ENCODE measurements around the gene UVRAG. TPM values are rescaled to one million over a fixed set of nuclear protein-coding genes. Genes with fewer than 3 reads are reported as not detected.

Gene UVRAG
- total RNA-seq, 2 experiments from 2014 or later = 16.5 to 19.5 TPM

DNA sequence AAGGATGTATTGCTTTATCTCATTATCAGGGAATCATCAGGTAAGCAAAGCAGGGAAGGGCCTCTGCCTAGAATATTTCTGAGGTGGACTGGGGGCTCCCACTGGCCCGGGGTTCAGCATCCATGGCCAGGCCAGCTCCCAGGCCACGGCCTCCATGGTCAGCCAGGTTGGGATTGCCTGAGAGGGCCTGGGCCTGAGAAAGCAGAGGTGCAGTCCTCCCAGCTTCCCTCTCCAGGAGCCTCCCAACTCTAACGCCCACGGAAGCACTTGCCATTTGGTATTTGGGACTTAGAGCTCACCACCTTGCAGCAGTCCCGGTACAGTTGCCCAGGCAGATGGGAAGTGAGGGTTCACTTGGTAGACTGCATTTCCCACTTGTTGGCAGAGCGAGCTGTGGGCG lies 33.7 kb upstream of the UVRAG start:
- intact Hi-C loops (cut with DNase I, micrococcal nuclease) = no loop called here
- H3K27ac Mint-ChIP-seq = no peak overlapping the region
- ATAC-seq (ENCODE audit: poor library complexity) = no peak
- H3K9me3 Mint-ChIP-seq = no peaks in the 10 kb centered on the region
- POLR2A ChIA-PET = no interaction called here
- Histone ChIP-seq H3K36me3 (ENCODE audit: insufficient read depth, low read length) (no peaks in the 10 kb centered on the region), H3K27me3 (ENCODE audit: control insufficient read depth in 1 of 2, insufficient read depth in 2 of 2, low read length in 2 of 2) (no peaks in the 10 kb centered on the region), H3K9me3 (ENCODE audit: control insufficient read depth in 1 of 2, insufficient read depth in 1 of 2, low read length in 2 of 2) (no peaks in the 10 kb centered on the region), H3K4me1 (ENCODE audit: insufficient read depth, low read length) (peaks cover 11% of the 10 kb centered on the region), H3K4me3 (ENCODE audit: low read length) (no peak overlapping the region), H3K27ac (ENCODE audit: low read depth in 1 of 2, low read length in 2 of 2) (no peak overlapping the region)
- no peaks in the 10 kb centered on the region for H3K4me1 Mint-ChIP-seq (ENCODE audit: low read depth)
- TF ChIP-seq, protein P1, sequence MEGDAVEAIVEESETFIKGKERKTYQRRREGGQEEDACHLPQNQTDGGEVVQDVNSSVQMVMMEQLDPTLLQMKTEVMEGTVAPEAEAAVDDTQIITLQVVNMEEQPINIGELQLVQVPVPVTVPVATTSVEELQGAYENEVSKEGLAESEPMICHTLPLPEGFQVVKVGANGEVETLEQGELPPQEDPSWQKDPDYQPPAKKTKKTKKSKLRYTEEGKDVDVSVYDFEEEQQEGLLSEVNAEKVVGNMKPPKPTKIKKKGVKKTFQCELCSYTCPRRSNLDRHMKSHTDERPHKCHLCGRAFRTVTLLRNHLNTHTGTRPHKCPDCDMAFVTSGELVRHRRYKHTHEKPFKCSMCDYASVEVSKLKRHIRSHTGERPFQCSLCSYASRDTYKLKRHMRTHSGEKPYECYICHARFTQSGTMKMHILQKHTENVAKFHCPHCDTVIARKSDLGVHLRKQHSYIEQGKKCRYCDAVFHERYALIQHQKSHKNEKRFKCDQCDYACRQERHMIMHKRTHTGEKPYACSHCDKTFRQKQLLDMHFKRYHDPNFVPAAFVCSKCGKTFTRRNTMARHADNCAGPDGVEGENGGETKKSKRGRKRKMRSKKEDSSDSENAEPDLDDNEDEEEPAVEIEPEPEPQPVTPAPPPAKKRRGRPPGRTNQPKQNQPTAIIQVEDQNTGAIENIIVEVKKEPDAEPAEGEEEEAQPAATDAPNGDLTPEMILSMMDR (IDR thresholded peaks at IDR 0.05) = no peak
- CTCF ChIA-PET = no interaction called here
- DNase-seq = no peak
- no peaks in the 10 kb centered on the region for H3K36me3 Mint-ChIP-seq (ENCODE audit: low read depth)
- H3K4me3 Mint-ChIP-seq = no peak overlapping the region
- H3K27me3 Mint-ChIP-seq = no peaks in the 10 kb centered on the region

GRCh38 chr11:75781831-75782230 lies 33.2 kb upstream of the UVRAG start:
- no peaks in the 10 kb centered on the region for H3K9me3 ChIP-seq (ENCODE audit: control insufficient read depth in 1 of 2, insufficient read depth in 1 of 2, low read length in 2 of 2)
- H3K36me3 Mint-ChIP-seq (ENCODE audit: low read depth) = no peaks in the 10 kb centered on the region
- H3K4me3 ChIP-seq (ENCODE audit: low read length) = no peak overlapping the region
- H3K27me3 Mint-ChIP-seq = no peaks in the 10 kb centered on the region
- ATAC-seq (ENCODE audit: poor library complexity) (no peak), DNase-seq (no peak)
- ChIA-PET POLR2A (no interaction called here), CTCF (no interaction called here)
- no peaks in the 10 kb centered on the region for H3K9me3 Mint-ChIP-seq
- no peaks in the 10 kb centered on the region for H3K27me3 ChIP-seq (ENCODE audit: control insufficient read depth in 1 of 2, insufficient read depth in 2 of 2, low read length in 2 of 2)
- no peaks in the 10 kb centered on the region for H3K36me3 ChIP-seq (ENCODE audit: insufficient read depth, low read length)
- H3K27ac Mint-ChIP-seq = no peak overlapping the region
- no peaks in the 10 kb centered on the region for H3K4me1 Mint-ChIP-seq (ENCODE audit: low read depth)
- H3K4me1 ChIP-seq (ENCODE audit: insufficient read depth, low read length) = peaks cover 11% of the 10 kb centered on the region
- no peak overlapping the region for H3K4me3 Mint-ChIP-seq
- TF ChIP-seq, protein P1 (IDR thresholded peaks at IDR 0.05) = no peak
- no peak overlapping the region for H3K27ac ChIP-seq (ENCODE audit: low read depth in 1 of 2, low read length in 2 of 2)
- intact Hi-C loops (cut with DNase I, micrococcal nuclease) = no loop called here

- no peaks in the 10 kb centered on the region for H3K27me3 ChIP-seq (ENCODE audit: control insufficient read depth in 1 of 2, insufficient read depth in 2 of 2, low read length in 2 of 2)
- ChIA-PET POLR2A (no interaction called here), CTCF (no interaction called here)
- H3K27me3 Mint-ChIP-seq = no peaks in the 10 kb centered on the region
- H3K9me3 ChIP-seq (ENCODE audit: control insufficient read depth in 1 of 2, insufficient read depth in 1 of 2, low read length in 2 of 2) = no peaks in the 10 kb centered on the region
- H3K36me3 Mint-ChIP-seq (ENCODE audit: low read depth) = no peaks in the 10 kb centered on the region
- H3K27ac Mint-ChIP-seq = no peak overlapping the region
- H3K36me3 ChIP-seq (ENCODE audit: insufficient read depth, low read length) = no peaks in the 10 kb centered on the region
- DNase-seq = no peak
- no peaks in the 10 kb centered on the region for H3K9me3 Mint-ChIP-seq
- intact Hi-C loops (cut with DNase I, micrococcal nuclease) = no loop called here
- no peaks in the 10 kb centered on the region for H3K4me1 Mint-ChIP-seq (ENCODE audit: low read depth)
- TF ChIP-seq, protein P1 (IDR thresholded peaks at IDR 0.05) = no peak
- H3K4me3 Mint-ChIP-seq = no peak overlapping the region
- ATAC-seq (ENCODE audit: poor library complexity) = no peak
- peaks cover 3% of the 10 kb centered on the region for H3K4me1 ChIP-seq (ENCODE audit: insufficient read depth, low read length)
- H3K27ac ChIP-seq (ENCODE audit: low read depth in 1 of 2, low read length in 2 of 2) = no peak overlapping the region
- no peak overlapping the region for H3K4me3 ChIP-seq (ENCODE audit: low read length)
These were observed 32.3 kb upstream of the UVRAG start for GRCh38 chr11:75782540-75783263.

All from CD4-positive, alpha-beta T cell (primary cell).